Omental fat pad (tissue), 4 donors: ENCODE measurements around the gene TMEM151B. TPM values are rescaled to one million over a fixed set of nuclear protein-coding genes. Genes with fewer than 3 reads are reported as not detected.

Source experiments
- ATAC-seq: fragments of 150-250 bp; one replicate; pipeline ENCODE4 v1.9.1; 2016; ENCODE audit warnings: mild to moderate bottlenecking, moderate library complexity; ENCODE audit not compliant: low FRiP score
- DNase-seq: peaks from one replicate; pipeline ENCODE4 v3.0.0-alpha.2; 2019; ENCODE audit warnings: low spot score
- CTCF ChIP-seq, 3 donors: fragments of 450-650 bp; IDR thresholded peaks; one replicate each; pipeline ENCODE4 v1.5.1; 2016 to 2017; ENCODE audit warnings: antibody characterized with exemption in 3 of 3, mild to moderate bottlenecking in 3 of 3, moderate library complexity in 2 of 3
- total RNA-seq, 4 donors: library from RNA; depleted of rRNA; stranded (reverse); fragments of >200 nt; gene quantifications; one replicate each; pipeline ENCODE4 v1.1.0, GENCODE V29; 2016

The TMEM151B gene
- total RNA-seq, 4 donors from 2014 or later, result 0.19 TPM; not detected in 3

GRCh38 chr6:44224029-44224964, 46.0 kb upstream of the TMEM151B start:
- DNase-seq (no peak), ATAC-seq (no peak)
- TF ChIP-seq CTCF (IDR thresholded peaks at IDR 0.05), result no peak

DNA sequence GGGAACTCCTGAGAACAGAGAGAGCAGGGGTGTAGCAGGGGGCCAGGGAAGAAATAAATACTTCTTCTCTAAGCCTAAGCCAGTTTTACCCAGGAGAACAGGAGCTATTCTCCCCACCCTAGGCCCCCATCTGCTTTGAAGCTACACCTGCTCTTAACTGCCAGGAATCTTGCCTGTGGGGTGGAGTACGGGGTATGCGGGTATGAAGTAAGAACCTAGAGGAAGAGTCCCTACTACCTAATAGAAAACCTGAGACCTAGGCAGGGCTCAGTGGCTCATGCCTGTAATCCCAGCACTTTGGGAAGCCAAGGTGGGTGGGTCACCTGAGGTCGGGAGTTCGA, 45.3 kb upstream of the TMEM151B start:
- no peak for ATAC-seq
- no peak for DNase-seq
- no peak for TF ChIP-seq CTCF (IDR thresholded peaks at IDR 0.05)

GRCh38 chr6:44225579-44226325, 44.5 kb upstream of the TMEM151B start:
- ATAC-seq, result no peak
- DNase-seq, result no peak
- no peak for TF ChIP-seq CTCF (IDR thresholded peaks at IDR 0.05)

- TF ChIP-seq CTCF (IDR thresholded peaks at IDR 0.05), result no peak
- no peak for DNase-seq
- no peak for ATAC-seq
These were observed 43.7 kb upstream of the TMEM151B start for GRCh38 chr6:44226368-44227147.

- DNase-seq, result no peak
- ATAC-seq, result no peak
- no peak for TF ChIP-seq CTCF (IDR thresholded peaks at IDR 0.05)
These were observed 43.0 kb upstream of the TMEM151B start for GRCh38 chr6:44227148-44227793.

- no peak for ATAC-seq
- no peak for TF ChIP-seq CTCF (IDR thresholded peaks at IDR 0.05)
- DNase-seq, result no peak
These were observed 42.2 kb upstream of the TMEM151B start for GRCh38 chr6:44228031-44228430.
